ENCODE results near the gene SUPT16H.

The SUPT16H gene

DNA sequence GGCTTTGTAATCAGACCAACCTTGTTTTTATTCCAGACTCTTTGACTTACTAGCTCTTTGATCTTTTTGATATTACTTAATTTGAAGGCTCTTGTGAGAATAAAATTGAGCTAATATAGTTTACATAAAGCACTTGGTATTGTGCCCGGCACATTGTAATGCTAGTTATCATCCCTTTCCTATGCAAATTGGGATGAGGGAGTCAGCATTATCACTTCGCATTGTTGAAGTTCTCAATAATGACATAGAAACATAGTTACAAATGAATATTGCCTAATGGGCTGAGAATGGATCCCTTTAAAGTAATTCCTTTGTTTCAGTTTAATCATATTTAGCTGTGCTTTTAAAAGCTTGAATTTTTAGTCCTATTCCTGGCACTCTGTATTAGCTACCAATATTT, 36.6 kb downstream of the SUPT16H start:
- ChIA-PET POLR2A (no interaction called here), CTCF (interaction anchor here (0.8 to 2.9 kb wide), 7 partner anchors 9 to 84 kb away, joined by 3 to 14 read pairs (median 4); no protein-coding TSS in a partner anchor)
- DNase-seq (ENCODE audit: extremely low spot score) = no peak
- TF ChIP-seq, protein P1, sequence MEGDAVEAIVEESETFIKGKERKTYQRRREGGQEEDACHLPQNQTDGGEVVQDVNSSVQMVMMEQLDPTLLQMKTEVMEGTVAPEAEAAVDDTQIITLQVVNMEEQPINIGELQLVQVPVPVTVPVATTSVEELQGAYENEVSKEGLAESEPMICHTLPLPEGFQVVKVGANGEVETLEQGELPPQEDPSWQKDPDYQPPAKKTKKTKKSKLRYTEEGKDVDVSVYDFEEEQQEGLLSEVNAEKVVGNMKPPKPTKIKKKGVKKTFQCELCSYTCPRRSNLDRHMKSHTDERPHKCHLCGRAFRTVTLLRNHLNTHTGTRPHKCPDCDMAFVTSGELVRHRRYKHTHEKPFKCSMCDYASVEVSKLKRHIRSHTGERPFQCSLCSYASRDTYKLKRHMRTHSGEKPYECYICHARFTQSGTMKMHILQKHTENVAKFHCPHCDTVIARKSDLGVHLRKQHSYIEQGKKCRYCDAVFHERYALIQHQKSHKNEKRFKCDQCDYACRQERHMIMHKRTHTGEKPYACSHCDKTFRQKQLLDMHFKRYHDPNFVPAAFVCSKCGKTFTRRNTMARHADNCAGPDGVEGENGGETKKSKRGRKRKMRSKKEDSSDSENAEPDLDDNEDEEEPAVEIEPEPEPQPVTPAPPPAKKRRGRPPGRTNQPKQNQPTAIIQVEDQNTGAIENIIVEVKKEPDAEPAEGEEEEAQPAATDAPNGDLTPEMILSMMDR (IDR thresholded peaks at IDR 0.05; ENCODE audit: control extremely low read depth, extremely low read depth, low read depth, missing control alignments) = no peak

DNA sequence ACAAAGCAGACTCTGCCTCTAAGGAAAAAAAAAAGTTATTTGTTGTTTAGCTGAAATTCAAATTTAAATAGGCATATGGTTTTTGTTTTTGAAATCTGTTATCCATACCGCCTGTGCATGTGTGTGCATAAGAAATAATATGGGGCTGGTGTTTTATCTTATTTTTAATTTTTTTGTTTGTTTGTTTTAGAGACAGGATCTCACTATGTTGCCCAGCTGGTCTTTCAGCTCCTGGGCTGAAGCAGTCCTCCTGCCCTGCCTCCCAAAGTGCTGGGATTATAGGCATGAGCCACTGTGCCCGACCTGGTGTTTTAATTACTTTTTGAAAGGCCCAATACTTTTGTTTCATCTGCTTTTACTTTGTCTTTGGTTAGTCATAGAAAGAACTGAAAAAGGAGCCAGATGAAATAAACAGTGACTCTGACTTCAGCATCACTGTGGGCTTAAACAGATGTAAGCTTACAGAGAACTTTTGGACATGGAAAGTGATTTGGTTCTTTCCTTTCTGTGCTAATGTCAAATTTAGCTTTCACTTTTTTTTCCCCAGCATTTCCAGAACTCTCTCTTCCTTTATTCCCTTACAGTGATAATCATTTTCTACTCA, 37.2 kb downstream of the SUPT16H start:
- no peak for DNase-seq (ENCODE audit: extremely low spot score)
- ChIA-PET CTCF (interaction anchor here (0.8 to 2.9 kb wide), 7 partner anchors 10 to 84 kb away, joined by 3 to 14 read pairs (median 4); no protein-coding TSS in a partner anchor), POLR2A (no interaction called here)
- TF ChIP-seq, protein P1 (IDR thresholded peaks at IDR 0.05; ENCODE audit: control extremely low read depth, extremely low read depth, low read depth, missing control alignments) = no peak

DNA sequence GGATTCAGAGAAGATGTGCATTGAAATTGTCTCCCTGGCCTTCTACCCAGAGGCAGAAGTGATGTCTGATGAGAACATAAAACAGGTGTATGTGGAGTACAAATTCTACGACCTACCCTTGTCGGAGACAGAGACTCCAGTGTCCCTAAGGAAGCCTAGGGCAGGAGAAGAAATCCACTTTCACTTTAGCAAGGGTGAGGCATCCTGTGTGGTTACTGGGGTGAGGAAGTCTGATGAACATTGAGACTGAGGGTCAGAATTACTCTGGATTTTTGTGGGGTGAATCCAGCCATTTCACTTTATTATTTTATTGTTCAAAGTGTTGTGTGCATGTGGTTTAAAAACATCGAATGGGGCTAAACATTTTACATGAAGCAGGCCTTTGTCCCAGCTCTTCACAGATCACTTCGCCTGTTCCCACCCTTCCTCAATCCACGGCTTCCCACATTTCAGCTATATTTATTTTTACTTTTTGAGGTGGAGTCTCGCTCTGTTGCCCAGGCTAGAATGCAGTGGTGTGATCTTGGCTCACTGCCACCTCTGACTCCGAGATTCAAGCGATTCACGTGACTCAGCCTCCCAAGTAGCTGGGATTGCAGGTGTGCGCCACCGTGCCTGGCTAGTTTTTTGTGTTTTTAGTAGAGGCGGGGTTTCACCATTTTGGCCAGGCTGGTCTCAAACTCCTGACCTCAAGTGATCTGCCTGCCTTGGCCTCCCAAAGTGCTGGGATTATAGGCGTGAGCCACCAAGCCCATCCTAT, 40.6 kb downstream of the SUPT16H start:
- DNase-seq (ENCODE audit: extremely low spot score) = no peak
- ChIA-PET CTCF (interaction anchor here (1.1 to 1.8 kb wide), 4 partner anchors 10 to 21 kb away, joined by 3 to 4 read pairs (median 3); no protein-coding TSS in a partner anchor), POLR2A (no interaction called here)
- TF ChIP-seq, protein P1 (IDR thresholded peaks at IDR 0.05; ENCODE audit: control extremely low read depth, extremely low read depth, low read depth, missing control alignments) = no peak

DNA sequence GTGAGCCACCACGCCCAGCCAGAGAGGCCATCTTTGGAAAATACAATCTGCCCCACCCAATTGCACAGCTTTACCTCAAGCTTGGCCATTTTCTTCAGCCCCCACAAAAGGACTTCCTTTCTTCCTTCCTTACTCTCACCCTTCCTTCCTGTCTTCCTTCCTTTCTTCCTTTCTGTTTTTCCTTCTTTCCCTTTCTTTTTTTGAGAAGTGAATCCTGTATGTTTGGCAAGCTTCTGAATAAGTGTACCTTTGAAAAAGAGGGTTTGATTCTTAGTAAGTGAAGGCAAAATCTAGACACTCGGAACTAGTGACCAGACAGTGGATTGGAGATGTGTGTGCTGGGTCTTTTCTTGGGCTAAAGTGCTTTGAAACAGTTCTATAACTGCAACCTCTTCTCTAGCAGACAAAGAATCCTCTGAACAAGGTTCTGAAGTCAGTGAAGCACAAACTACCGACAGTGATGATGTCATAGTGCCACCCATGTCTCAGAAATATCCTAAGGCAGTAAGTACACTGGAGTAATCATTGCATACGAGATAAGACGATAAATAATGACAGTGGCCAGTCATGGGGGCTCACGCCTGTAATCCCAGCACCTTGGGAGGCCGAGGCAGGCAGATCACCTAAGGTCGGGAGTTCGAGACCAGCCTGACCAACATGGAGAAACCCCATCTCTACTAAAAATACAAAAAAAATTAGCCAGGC, 49.5 kb downstream of the SUPT16H start:
- no peak for DNase-seq (ENCODE audit: extremely low spot score)
- ChIA-PET POLR2A (no interaction called here), CTCF (no interaction called here)
- TF ChIP-seq, protein P1 (IDR thresholded peaks at IDR 0.05; ENCODE audit: control extremely low read depth, extremely low read depth, low read depth, missing control alignments) = no peak

DNA sequence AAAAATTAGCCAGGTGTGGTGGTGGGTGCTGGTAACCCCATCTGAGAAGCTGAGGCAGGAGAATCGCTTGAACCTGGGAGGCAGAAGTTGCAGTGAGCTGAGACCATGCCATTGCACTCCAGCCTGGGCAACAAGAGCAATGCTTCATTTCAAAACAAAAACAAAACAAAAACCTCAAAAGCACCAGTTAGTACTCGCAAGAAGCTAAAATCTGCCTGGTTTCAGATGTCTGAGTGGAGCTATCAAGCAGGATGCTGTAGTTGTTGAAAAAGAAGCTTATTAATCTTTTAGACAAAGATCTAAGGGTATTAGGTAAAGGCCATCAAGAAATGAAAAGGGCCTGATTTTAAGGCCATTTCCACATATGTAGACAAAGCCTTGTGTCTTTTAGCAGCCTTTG, 50.9 kb downstream of the SUPT16H start:
- ChIA-PET POLR2A (no interaction called here), CTCF (interaction anchor here (0.8 to 1.2 kb wide), 3 partner anchors 11 to 145 kb away, joined by 3 to 4 read pairs (median 4); no protein-coding TSS in a partner anchor)
- no peak for DNase-seq (ENCODE audit: extremely low spot score)
- TF ChIP-seq, protein P1 (IDR thresholded peaks at IDR 0.05; ENCODE audit: control extremely low read depth, extremely low read depth, low read depth, missing control alignments) = no peak

DNA sequence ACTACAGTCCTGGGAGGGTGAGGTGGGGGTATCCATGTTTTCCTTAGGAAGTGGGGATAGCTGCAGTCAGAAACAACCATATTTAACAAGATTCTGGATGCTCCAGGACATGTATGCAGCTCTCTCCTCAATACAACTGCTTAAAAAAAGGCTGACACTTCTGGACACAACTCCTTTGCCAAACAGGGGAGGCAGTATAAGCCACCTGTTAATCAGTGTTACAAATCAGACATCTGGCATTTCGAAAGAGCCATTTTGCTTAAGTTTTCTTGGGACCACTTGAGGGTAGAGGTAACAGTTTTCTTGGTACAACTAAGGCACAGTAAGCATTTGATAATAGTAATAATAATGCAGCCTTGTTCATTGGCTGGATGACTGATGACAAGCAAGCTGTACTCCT, 56.8 kb downstream of the SUPT16H start:
- ChIA-PET CTCF (interaction anchor here (1.4 to 3.9 kb wide), 2 partner anchors 10 to 18 kb away, joined by 6 to 14 read pairs; no protein-coding TSS in a partner anchor), POLR2A (no interaction called here)
- TF ChIP-seq, protein P1 (IDR thresholded peaks at IDR 0.05; ENCODE audit: control extremely low read depth, extremely low read depth, low read depth, missing control alignments) = no peak
- no peak for DNase-seq (ENCODE audit: extremely low spot score)

Data from GM10248 (cell line).